Measurements from ENCODE around the gene PRKCE.

GRCh38 chr2:45994060-45994459 is 342.6 kb downstream of the PRKCE start:
- no peak for TF ChIP-seq CTCF (IDR thresholded peaks at IDR 0.05)
- no peak for TF ChIP-seq POLR2A (IDR thresholded peaks at IDR 0.05)

Data from body of pancreas (tissue), 4 donors.